Testis (tissue), 2 donors: ENCODE results near the gene FHIT.

Experiments
- POLR2A ChIP-seq: fragments of 450-650 bp; IDR thresholded peaks from one replicate; pipeline ENCODE4 v1.6.1; 2017; ENCODE audit warnings: antibody characterized with exemption, mild to moderate bottlenecking, moderate library complexity
- TF ChIP-seq, protein P1 (sequence below), 3 experiments: fragments of 450-650 bp in 2 of 3; fragments of 200-600 bp in 1 of 3; sonication (generic) in 1 of 3; IDR thresholded peaks; one replicate each; pipeline ENCODE4 v1.5.1; 2016 to 2019; ENCODE audit warnings: antibody characterized with exemption in 3 of 3, mild to moderate bottlenecking in 2 of 3, moderate library complexity in 1 of 3

GRCh38 chr3:61094608-61095007 lies 156.6 kb downstream of the FHIT start:
- TF ChIP-seq POLR2A: no peak
- TF ChIP-seq, protein P1, sequence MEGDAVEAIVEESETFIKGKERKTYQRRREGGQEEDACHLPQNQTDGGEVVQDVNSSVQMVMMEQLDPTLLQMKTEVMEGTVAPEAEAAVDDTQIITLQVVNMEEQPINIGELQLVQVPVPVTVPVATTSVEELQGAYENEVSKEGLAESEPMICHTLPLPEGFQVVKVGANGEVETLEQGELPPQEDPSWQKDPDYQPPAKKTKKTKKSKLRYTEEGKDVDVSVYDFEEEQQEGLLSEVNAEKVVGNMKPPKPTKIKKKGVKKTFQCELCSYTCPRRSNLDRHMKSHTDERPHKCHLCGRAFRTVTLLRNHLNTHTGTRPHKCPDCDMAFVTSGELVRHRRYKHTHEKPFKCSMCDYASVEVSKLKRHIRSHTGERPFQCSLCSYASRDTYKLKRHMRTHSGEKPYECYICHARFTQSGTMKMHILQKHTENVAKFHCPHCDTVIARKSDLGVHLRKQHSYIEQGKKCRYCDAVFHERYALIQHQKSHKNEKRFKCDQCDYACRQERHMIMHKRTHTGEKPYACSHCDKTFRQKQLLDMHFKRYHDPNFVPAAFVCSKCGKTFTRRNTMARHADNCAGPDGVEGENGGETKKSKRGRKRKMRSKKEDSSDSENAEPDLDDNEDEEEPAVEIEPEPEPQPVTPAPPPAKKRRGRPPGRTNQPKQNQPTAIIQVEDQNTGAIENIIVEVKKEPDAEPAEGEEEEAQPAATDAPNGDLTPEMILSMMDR (IDR thresholded peaks at IDR 0.05): no peak
